Brain microvascular endothelial cell (primary cell): ENCODE results near the gene ZNF628.

Experiments used
- DNase-seq: peaks from one replicate; pipeline ENCODE4 v3.0.0-alpha.2; 2020
- H3K27ac ChIP-seq: fragments of 250-450 bp; sonication (Bioruptor Pico); 2 replicates; pipeline ENCODE4 v1.5.1; 2020; ENCODE audit warnings: mild to moderate bottlenecking, moderate library complexity
- H3K27me3 ChIP-seq: fragments of 250-450 bp; sonication (Bioruptor Pico); replicated peaks from 2 replicates; pipeline ENCODE4 v1.5.1; 2020; ENCODE audit warnings: mild to moderate bottlenecking
- H3K36me3 ChIP-seq: fragments of 250-450 bp; sonication (Bioruptor Pico); replicated peaks from 2 replicates; pipeline ENCODE4 v1.5.1; 2020; ENCODE audit warnings: mild to moderate bottlenecking
- H3K4me3 ChIP-seq: 2 replicates; pipeline ENCODE4 v1.5.1; 2011; ENCODE audit warnings: low read depth, mild to moderate bottlenecking, control low read depth, low read length, moderate library complexity
- in situ Hi-C: cut with HindIII; loops from 2 replicates; pipeline ENCODE4 v1.10.0; 2017; ENCODE audit warnings: low sequenced_read_pairs, low pct_ligation_motif_present
- TF ChIP-seq, protein P1 (sequence below): IDR thresholded peaks from 2 replicates; pipeline ENCODE4 v1.5.1; 2011; ENCODE audit warnings: low read depth, mild to moderate bottlenecking, moderate library complexity, low read length, control low read depth, inconsistent platforms; ENCODE audit errors: missing control alignments

ZNF628 gene

DNA sequence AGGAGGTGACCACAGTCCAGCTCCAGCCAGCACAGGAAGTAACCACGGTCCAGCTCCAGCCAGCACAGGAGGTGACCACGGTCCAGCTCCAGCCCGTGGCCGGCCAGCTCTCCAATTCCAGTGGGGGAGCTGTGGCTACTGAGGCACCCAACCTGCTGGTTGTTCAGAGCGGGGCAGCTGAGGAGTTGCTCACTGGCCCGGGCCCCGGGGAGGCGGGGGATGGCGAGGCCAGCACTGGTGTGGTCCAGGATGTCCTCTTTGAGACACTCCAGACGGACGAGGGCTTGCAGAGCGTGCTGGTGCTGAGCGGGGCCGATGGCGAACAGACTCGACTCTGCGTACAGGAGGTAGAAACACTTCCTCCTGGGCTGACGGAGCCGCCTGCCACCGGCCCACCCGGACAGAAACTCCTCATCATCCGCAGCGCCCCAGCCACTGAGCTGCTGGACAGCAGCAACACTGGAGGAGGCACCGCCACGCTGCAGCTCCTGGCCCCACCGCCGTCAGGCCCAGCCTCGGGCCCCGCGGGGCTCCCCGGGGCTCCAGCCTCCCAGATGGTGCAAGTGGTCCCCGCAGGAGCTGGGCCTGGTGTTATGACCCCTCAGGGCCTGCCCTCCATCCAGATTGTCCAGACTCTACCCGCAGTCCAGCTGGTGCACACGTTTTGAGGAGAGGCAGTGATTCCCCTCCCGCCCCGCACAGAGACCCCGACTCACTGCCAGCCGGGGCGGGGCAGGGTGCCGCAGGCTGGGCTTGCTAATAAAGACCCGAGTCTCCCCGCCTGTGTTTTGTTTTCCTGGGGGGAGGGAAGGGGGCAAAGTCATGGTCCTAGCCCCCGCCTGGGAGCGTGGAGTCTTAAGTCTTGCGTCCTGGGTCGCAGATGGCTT lies 7.5 kb downstream of the ZNF628 start:
- Histone ChIP-seq H3K27me3 (no peaks in the 10 kb centered on the region), H3K4me3 (peak overlapping the region; percentile 68), H3K36me3 (peaks cover 9% of the 10 kb centered on the region), H3K27ac (no peak overlapping the region)
- TF ChIP-seq, protein P1, sequence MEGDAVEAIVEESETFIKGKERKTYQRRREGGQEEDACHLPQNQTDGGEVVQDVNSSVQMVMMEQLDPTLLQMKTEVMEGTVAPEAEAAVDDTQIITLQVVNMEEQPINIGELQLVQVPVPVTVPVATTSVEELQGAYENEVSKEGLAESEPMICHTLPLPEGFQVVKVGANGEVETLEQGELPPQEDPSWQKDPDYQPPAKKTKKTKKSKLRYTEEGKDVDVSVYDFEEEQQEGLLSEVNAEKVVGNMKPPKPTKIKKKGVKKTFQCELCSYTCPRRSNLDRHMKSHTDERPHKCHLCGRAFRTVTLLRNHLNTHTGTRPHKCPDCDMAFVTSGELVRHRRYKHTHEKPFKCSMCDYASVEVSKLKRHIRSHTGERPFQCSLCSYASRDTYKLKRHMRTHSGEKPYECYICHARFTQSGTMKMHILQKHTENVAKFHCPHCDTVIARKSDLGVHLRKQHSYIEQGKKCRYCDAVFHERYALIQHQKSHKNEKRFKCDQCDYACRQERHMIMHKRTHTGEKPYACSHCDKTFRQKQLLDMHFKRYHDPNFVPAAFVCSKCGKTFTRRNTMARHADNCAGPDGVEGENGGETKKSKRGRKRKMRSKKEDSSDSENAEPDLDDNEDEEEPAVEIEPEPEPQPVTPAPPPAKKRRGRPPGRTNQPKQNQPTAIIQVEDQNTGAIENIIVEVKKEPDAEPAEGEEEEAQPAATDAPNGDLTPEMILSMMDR: no peak
- in situ Hi-C loops: no loop called here
- no peak for DNase-seq

DNA sequence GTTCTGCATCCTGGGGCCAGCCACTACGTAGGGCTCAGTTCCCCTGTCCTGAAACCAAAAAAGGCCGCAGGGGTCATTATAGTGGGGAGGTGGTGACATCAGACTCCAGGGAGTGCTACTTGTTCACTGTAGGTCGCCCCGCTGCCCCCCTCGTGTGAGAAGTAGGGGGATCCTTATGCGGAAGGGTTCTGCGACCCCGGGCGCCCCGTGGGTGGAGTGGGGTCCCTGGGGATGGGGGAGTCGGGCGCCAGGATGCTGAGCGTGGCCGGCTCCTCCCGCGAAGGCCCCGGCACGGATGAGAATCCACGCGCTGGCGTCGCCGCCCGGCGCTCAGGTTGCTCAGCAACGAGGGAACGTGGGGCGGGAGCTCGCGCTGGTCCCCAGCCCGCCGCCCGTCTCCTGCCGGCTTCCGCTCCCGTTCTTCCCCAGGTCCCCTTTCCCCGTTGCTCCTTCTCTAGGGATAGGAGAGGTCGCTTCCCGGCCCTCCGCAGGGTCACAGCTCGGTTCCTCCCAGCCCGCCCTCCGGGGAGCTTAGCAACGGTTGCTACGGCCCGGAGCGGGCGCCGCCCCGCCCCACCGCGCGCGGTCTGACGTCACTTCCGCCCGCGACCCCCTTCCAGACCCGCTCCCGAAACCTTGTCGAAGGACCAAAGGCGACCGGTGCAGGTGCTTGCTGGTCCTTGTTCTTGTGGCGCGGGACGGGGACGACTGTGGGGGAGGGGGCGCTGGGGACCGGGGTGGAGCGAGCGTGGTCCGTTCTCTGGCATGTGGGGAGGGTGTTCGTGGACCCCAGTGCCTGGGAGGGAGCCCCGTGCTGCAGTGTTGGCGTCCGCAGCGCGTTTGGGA lies 8.4 kb downstream of the ZNF628 start, which contains the start of gene NAT14:
NAT14 (plus strand) TSS at position 596 of the 846 bp plus-strand sequence. CDS start 521 bp downstream, outside the sequence.
- H3K36me3 ChIP-seq: peaks cover 9% of the 10 kb centered on the region
- DNase-seq: no peak
- peak within 1 kb of the TSS; percentile 68 for H3K4me3 ChIP-seq
- TF ChIP-seq, protein P1: no peak
- H3K27me3 ChIP-seq: no peaks in the 10 kb centered on the region
- in situ Hi-C loops: no loop called here
- peak within 1 kb of the TSS; percentile 57 for H3K27ac ChIP-seq

DNA sequence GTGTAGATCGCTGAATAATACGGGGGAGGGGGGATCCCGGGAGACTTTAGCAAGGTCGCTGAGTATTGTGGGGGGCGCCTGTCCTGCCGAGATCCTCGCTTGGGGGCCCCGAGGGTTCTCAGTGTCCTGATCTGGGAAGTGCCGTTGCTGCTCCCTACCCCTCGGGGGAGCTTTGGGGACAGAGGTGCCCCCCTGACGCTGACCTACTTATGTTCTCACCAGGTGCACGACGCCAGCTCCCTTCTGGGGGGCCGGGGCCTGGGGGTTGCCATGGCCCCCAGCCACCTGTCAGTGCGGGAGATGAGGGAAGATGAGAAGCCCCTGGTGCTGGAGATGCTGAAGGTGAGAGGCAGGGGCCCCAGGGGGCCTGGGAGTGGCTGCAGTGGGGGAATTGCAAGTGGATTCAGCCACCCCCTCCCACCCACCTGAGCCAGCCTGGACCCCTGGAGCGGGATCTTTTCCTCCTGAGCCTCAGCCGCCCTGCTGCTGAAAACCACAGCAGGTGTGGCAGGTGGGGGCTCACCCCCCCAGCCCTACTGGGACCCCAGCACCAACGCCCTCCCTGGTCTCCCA lies 9.1 kb downstream of the ZNF628 start:
- no peaks in the 10 kb centered on the region for H3K27me3 ChIP-seq
- TF ChIP-seq, protein P1: no peak
- H3K4me3 ChIP-seq: peak overlapping the region; percentile 68
- peaks cover 9% of the 10 kb centered on the region for H3K36me3 ChIP-seq
- in situ Hi-C loops: no loop called here
- DNase-seq: no peak
- peak overlapping the region; percentile 57 for H3K27ac ChIP-seq

DNA sequence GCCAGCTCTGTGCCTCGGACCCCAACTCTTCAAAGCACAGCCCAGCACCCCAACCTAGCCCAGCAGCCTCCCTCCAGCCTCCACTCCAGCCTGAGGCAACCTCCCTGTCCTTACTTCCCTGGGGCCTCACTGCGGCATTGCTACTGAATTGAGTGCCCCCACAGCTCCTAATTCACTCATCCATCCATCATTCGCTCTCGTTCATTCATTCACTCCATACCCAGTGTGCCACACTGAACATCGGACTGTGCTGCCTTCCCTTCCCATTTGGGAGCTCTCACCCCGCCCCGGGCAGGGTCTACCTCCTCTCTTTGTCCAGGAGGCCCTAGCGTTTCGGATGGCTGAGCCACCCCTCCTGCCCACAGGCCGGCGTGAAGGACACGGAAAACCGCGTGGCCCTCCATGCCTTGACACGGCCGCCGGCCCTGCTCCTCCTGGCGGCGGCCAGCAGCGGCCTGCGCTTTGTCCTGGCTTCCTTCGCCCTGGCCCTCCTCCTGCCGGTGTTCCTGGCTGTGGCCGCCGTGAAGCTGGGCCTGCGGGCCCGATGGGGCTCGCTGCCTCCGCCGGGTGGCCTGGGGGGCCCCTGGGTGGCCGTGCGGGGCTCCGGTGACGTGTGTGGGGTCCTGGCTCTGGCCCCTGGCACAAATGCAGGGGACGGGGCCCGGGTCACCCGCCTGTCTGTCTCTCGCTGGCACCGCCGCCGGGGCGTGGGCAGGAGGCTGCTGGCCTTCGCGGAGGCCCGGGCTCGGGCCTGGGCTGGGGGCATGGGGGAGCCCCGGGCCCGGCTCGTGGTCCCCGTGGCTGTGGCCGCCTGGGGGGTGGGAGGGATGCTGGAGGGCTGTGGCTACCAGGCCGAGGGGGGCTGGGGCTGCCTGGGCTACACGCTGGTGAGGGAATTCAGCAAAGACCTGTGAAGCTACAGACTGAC lies 9.9 kb downstream of the ZNF628 start:
- H3K4me3 ChIP-seq: peak overlapping the region; percentile 20
- in situ Hi-C loops: no loop called here
- TF ChIP-seq, protein P1: no peak
- no peak for DNase-seq
- peaks cover 9% of the 10 kb centered on the region for H3K36me3 ChIP-seq
- H3K27me3 ChIP-seq: no peaks in the 10 kb centered on the region
- peak overlapping the region; percentile 84 for H3K27ac ChIP-seq
